Measurements from ENCODE around the gene CLCNKA.
"Not testable (repeated sequence)": the region's sequence is repeated elsewhere in the genome, so short reads cannot be mapped to it uniquely, and the experiment has no call there.

CLCNKA gene

DNA sequence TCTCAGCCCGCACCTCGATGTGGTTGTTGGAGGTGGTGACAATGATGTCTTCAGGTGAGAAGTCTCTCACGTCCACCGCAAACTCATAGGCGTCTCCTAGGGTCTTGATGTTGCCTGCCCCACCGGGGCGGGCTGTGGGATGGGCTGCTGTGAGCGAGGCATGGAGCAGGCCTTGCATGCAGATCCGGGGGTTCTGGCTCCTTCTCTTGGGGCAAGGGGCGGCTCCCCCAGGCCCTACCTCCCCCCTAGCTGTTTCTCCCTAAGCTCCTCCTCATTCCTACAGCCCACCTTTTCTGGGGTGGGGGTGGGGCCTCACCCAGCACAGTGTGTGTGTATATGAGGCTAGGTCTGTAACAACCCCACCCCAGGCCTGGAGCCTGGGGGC, 4.8 kb upstream of the CLCNKA start:
- DNase-seq (ENCODE audit: extremely low read depth in 1 of 2, low read depth in 1 of 2) = no peak

DNA sequence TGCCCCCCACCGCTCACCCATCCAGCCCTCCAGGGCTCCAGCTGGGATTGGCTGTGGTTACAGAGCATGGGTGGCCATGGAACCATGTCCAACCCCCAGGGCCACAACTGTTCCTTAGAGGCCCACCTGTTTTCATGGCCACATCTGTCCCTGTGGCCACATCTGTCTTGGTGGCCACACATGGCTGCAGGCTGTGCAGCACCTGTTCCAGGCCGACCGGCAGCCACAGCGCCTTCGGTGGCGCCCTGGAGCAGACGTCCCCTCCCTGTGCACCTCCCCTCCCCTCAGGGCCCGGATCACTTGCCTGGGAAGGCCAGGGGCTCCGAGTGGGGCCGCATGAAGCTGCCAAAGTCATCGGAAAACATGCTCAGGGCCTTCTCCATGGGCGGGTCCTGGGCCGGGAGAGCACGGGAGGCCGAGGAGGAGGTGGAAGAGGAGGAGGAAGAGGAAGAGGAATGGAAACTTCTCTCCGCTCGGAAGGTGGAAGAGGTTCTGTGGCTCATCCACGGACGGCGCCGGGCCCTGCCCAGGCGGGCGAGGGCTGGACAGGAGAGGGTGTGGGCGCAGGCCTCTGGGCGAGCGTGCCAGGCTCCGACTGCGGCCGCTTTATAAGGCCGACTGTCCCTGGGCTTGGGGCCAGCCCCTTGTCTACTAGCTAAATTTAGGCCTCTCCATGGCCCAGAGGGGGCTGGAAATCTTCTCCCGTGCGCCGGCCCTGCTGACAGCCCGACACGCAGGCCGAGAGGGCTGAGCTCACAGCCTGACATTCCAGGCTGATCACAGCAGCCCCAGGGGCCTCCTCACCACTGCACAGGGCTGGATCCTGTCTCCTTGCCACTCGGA, 4.2 kb upstream of the CLCNKA start, which contains the start of gene HSPB7:
TSS of gene HSPB7 (minus strand) at position 583 of the 843 bp plus-strand sequence. CDS start at position 503, 80 bp downstream.
- no peak for DNase-seq (ENCODE audit: extremely low read depth in 1 of 2, low read depth in 1 of 2)

DNA sequence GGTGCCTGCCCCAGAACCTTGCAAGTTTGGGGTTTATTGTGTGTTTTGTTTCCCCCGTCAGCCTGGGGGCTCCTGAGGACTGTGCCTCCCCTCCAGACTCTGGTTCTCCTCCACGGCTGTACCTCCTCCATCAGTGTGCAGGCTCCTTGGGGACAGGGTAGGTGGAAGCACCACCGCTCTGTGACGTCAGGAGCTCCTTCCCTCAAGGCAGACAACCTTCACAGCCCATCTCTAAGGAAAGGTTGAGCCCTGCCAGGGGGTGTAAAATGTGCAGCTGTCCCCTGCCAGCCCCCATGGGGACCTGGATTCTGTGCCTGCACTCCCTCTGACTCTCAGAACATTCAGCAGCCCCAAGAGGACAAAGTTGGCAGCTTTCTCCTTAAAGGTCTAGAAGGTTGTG, 3.5 kb upstream of the CLCNKA start:
- no peak for DNase-seq (ENCODE audit: extremely low read depth in 1 of 2, low read depth in 1 of 2)

GRCh38 chr1:16018749-16019643, 2.8 kb upstream of the CLCNKA start:
- DNase-seq (ENCODE audit: extremely low read depth in 1 of 2, low read depth in 1 of 2) = no peak

DNA sequence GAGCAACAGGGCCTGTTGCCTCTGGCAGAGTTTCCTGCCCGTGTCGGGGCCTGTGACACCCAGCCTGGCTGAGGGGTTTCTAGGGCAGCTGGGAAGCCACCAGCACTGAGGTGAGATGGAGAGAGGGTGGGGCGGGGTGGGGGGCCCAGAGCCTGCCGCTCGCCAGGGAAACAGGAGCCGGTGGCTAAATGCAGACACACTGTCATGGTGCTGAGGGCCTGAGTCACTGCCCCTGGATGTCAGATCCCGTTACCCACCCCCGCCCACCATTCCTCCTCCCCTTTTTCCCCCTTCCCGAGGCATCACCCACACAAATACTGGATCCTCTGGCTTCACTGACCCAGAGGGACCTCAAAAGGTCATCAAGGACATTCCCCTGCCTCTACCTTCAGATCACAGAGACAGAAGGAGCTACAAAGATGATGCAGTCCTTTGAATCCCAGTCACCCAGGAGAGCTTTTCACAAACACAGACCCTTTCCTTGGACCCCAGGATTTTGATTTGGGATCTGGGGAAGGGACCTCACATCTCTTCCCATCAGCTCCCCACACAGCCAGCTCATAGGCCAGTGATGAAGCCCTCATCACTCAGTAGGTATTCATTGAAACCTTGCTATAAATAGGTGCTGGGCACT, 2.1 kb upstream of the CLCNKA start:
- no peak for DNase-seq (ENCODE audit: extremely low read depth in 1 of 2, low read depth in 1 of 2)

GRCh38 chr1:16020325-16020724, 1.5 kb upstream of the CLCNKA start:
- DNase-seq (ENCODE audit: extremely low read depth in 1 of 2, low read depth in 1 of 2) = no peak

DNA sequence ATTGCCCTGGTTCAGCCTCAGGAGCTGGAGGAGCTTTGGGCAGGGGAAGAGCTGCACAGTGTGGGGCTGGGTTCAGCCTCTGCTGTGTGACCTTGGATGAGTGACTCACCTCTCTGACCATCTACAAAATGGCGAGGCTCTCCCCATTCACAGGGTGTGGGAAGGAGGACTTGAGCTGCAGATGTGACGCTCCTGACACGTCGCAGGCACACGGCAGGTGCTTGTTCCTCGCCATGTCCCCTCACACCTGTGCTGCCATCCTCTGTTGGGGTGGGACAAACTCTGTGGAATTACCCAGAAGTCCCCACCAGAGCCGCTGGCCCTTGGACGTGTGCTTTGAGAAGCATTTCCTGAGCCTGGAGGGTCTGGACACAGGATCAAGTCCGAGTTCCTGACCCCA, 958 bp upstream of the CLCNKA start:
- not testable (repeated sequence) for DNase-seq (ENCODE audit: extremely low read depth in 1 of 2, low read depth in 1 of 2)

- DNase-seq (ENCODE audit: extremely low read depth in 1 of 2, low read depth in 1 of 2) = no peak
Measured at GRCh38 chr1:16022393-16022792, 557 bp downstream of the CLCNKA start.

GRCh38 chr1:16023050-16023653, 1.3 kb downstream of the CLCNKA start:
- no peak for DNase-seq (ENCODE audit: extremely low read depth in 1 of 2, low read depth in 1 of 2)

DNA sequence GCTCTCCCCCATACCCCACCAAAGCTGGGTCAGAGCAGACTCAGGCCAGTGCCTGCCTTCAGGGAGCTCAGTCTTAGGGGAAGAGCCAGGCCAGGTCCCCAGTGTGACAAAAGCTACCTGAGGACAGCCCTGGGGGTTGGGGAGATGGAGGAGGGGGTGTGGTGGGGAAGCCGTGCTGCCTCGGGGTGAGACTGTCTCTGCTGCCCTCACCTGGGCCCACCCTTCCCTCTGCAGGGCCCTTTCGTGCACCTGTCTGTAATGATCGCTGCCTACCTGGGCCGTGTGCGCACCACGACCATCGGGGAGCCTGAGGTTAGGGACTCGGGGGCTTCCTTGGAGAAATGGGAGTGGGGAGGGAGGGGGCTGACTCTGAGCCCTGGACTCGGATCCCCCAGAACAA, 4.5 kb downstream of the CLCNKA start:
- DNase-seq (ENCODE audit: extremely low read depth in 1 of 2, low read depth in 1 of 2) = not testable (repeated sequence)

DNA sequence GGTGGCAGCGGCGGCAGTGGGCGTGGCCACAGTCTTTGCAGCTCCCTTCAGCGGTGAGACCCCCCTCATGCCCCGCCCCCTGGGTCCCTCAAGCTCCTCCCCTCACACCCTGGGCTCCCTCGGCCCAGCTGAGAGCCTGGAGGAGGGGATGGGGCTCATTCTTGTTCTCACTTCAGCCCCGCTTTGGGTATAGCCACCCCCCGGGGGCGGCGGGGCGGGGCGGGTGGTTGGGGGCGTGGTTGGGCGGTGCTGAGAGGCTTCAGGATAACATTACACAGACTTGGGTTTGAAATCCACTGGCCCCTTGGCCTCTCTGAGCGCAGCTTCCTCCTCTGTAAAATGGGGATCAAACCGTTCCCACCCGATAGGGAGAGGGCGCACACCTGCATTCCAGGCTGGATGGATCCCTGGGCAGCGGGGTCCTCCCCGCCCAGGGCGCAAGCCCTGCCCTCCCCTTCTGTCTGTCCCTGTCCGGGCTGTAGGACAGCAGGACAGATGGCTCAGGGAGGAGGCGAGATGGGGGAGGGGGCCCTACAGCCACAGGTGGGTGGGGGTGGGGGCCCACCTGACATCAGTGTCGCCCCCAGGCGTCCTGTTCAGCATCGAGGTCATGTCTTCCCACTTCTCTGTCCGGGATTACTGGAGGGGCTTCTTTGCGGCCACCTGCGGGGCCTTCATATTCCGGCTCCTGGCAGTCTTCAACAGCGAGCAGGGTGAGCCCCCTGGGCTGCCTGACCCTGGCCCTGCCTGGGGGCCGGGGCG, 5.1 kb downstream of the CLCNKA start:
- no peak for DNase-seq (ENCODE audit: extremely low read depth in 1 of 2, low read depth in 1 of 2)

- DNase-seq (ENCODE audit: extremely low read depth in 1 of 2, low read depth in 1 of 2) = no peak
Measured at GRCh38 chr1:16028237-16029002, 6.6 kb downstream of the CLCNKA start.

- not testable (repeated sequence) for DNase-seq (ENCODE audit: extremely low read depth in 1 of 2, low read depth in 1 of 2)
Measured at GRCh38 chr1:16029003-16029268, 7.1 kb downstream of the CLCNKA start.

DNA sequence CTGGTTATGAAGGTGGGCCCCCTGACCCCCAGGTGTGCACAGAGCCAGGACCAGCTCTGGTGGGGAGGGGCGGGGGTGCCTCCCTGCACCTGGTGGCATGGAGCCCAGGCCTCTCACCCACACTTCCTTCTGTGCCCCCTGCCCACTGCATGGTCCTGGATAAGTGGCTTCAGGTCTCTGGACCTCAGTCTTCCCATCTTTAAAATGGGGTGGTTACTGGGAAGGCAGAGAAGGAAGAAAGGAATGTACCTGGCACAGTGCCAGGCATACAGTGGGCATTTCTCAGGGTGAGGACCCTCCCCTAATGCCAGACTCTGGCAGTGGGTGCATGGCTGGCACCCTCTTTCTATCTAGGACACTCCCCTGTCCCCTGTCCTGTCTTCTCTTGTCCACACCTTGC, 7.5 kb downstream of the CLCNKA start:
- DNase-seq (ENCODE audit: extremely low read depth in 1 of 2, low read depth in 1 of 2) = no peak

GRCh38 chr1:16031551-16031950, 9.7 kb downstream of the CLCNKA start:
- DNase-seq (ENCODE audit: extremely low read depth in 1 of 2, low read depth in 1 of 2) = no peak

GRCh38 chr1:16032388-16033102, 10.7 kb downstream of the CLCNKA start:
- peak; percentile 44 to 57 for DNase-seq (ENCODE audit: extremely low read depth in 1 of 2, low read depth in 1 of 2)

DNA sequence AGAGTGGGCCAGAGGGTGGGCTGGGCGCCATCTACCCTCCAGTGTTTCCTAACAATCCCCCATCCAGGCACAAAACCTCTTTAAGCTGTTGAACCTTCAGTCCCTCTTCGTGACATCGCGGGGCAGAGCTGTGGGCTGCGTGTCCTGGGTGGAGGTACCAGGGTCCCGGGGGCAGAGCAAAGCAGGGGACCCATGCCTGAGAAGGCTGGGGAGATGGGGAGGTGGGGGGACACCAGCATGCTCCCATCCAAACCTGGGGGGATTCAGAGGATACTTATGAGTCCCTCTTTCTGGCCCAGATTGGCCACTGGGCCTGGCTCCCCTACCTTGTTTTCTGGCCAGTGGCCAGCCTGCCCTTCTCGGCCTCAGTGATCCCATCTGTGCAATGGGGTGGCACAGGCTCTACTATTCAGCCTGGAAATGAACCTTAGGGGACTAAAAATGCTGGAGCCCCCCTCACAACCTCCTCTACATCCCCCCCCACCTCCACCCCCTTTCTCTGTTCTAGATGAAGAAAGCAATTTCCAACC, 11.3 kb downstream of the CLCNKA start:
- DNase-seq (ENCODE audit: extremely low read depth in 1 of 2, low read depth in 1 of 2) = not testable (repeated sequence)

- DNase-seq (ENCODE audit: extremely low read depth in 1 of 2, low read depth in 1 of 2) = not testable (repeated sequence)
Measured at GRCh38 chr1:16036461-16036860, 14.6 kb downstream of the CLCNKA start.

DNA sequence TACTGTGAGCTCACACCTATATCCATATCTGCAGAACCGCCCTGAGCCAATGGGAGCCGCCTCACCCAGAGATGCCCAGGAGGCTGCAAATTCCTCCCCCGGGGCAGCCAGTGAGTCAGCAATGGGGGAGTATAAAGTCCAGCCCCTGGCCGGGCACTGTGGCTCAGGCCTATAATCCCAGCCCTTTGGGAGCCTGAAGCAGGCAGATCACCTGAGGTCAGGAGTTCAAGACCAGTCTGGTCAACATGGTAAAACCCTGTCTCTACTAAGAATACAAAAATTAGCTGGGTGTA, 16.7 kb downstream of the CLCNKA start:
- DNase-seq (ENCODE audit: extremely low read depth in 1 of 2, low read depth in 1 of 2) = no peak

All from stimulated activated CD8-positive, alpha-beta memory T cell treated with anti-CD3 and anti-CD28 coated beads, Interleukin-7, amount 100 ng/mL, for 48 hours (primary cell).